GM12872 (cell line): ENCODE measurements around the gene CDH4.

Source experiments
- CTCF ChIP-seq: IDR thresholded peaks from 3 replicates; pipeline ENCODE4 v1.5.1; 2011; ENCODE audit warnings: low read depth, mild to moderate bottlenecking, low read length, moderate library complexity; ENCODE audit not compliant: insufficient read depth

Gene CDH4

GRCh38 chr20:61354901-61355495, 102.9 kb downstream of the CDH4 start:
- no peak for TF ChIP-seq CTCF

- no peak for TF ChIP-seq CTCF
Measured at GRCh38 chr20:61355585-61355984, 103.5 kb downstream of the CDH4 start.

- no peak for TF ChIP-seq CTCF
Measured at GRCh38 chr20:61356196-61356595, 104.1 kb downstream of the CDH4 start.

GRCh38 chr20:61357119-61357518, 105.1 kb downstream of the CDH4 start:
- TF ChIP-seq CTCF = no peak

GRCh38 chr20:61359254-61359653, 107.2 kb downstream of the CDH4 start:
- no peak for TF ChIP-seq CTCF

GRCh38 chr20:61360296-61360695, 108.2 kb downstream of the CDH4 start:
- no peak for TF ChIP-seq CTCF

GRCh38 chr20:61360940-61361339, 108.9 kb downstream of the CDH4 start:
- no peak for TF ChIP-seq CTCF
